Adrenal gland (tissue), 5 donors: Measurements from ENCODE around the gene ABCG1.

Experiments used
- CTCF ChIP-seq, 6 experiments: fragments of 450-650 bp in 4 of 6; fragments of 200-600 bp in 2 of 6; sonication (generic) in 1 of 6; IDR thresholded peaks; 1 replicate in 5 of 6; 2 replicates in 1 of 6; pipeline versions ENCODE4 v1.5.1 to v1.8.0; 2016 to 2021; ENCODE audit warnings: antibody characterized with exemption in 6 of 6, mild to moderate bottlenecking in 2 of 6, moderate library complexity in 1 of 6
- POLR2A ChIP-seq, 2 donors: fragments of 450-650 bp; IDR thresholded peaks; one replicate each; pipeline ENCODE4 v1.6.1; 2017; ENCODE audit warnings: antibody characterized with exemption in 2 of 2, mild to moderate bottlenecking in 2 of 2, moderate library complexity in 1 of 2
- donor health status: DM: no; HTN: no; CAD: no.

GRCh38 chr21:42235593-42235992 is 16.7 kb downstream of the ABCG1 start:
- TF ChIP-seq POLR2A (IDR thresholded peaks at IDR 0.05) (no peak), CTCF (IDR thresholded peaks at IDR 0.05) (no peak)
